SU-DHL-6 (cell line): ENCODE results near the gene TRAPPC2L.

Experiments
- EZH2phosphoT487 ChIP-seq: fragments of 200-600 bp; sonication (generic), shearing (Covaris generic); conservative IDR thresholded peaks from 2 replicates; pipeline ENCODE4 v1.6.1; 2018; ENCODE audit warnings: mild to moderate bottlenecking, antibody characterized with exemption, low read length, moderate library complexity, mixed read lengths
- TF ChIP-seq, protein P1 (sequence below): fragments of 200-600 bp; sonication (generic); IDR thresholded peaks from one replicate; pipeline ENCODE4 v1.5.1; 2017; ENCODE audit warnings: antibody characterized with exemption, mild to moderate bottlenecking, low read length, moderate library complexity; ENCODE audit not compliant: insufficient read depth, poor library complexity, severe bottlenecking

DNA sequence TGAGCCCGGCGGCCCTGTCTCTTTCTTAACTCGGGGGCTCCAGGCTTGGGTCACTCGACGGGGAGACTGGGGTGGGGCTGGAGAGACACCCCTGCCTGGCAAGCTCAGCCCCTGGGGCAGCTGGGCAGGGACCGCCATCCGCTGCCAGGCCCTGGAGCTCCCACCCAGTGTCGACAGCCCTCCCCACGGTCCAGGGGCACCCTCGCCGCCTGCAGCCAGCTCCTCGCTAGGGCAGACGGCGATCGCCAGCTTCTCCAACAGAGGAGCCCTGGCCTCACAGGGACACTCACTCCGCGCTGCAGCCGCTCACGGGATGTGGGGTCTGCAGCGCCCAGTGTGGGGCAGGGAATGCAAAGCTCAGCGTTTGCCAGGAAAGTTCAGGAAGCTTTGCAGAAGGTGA lies 29.2 kb upstream of the TRAPPC2L start:
- TF ChIP-seq, protein P1, sequence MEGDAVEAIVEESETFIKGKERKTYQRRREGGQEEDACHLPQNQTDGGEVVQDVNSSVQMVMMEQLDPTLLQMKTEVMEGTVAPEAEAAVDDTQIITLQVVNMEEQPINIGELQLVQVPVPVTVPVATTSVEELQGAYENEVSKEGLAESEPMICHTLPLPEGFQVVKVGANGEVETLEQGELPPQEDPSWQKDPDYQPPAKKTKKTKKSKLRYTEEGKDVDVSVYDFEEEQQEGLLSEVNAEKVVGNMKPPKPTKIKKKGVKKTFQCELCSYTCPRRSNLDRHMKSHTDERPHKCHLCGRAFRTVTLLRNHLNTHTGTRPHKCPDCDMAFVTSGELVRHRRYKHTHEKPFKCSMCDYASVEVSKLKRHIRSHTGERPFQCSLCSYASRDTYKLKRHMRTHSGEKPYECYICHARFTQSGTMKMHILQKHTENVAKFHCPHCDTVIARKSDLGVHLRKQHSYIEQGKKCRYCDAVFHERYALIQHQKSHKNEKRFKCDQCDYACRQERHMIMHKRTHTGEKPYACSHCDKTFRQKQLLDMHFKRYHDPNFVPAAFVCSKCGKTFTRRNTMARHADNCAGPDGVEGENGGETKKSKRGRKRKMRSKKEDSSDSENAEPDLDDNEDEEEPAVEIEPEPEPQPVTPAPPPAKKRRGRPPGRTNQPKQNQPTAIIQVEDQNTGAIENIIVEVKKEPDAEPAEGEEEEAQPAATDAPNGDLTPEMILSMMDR, result no peak
- TF ChIP-seq EZH2phosphoT487, result no peak
